ENCODE data around the gene DYDC2. TPM values are rescaled to one million over a fixed set of nuclear protein-coding genes. Genes with fewer than 3 reads are reported as not detected.

DYDC2 gene, protein sequence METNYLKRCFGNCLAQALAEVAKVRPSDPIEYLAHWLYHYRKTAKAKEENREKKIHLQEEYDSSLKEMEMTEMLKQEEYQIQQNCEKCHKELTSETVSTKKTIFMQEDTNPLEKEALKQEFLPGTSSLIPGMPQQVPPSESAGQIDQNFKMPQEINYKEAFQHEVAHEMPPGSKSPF
- total RNA-seq = not detected in 2 replicates

DNA sequence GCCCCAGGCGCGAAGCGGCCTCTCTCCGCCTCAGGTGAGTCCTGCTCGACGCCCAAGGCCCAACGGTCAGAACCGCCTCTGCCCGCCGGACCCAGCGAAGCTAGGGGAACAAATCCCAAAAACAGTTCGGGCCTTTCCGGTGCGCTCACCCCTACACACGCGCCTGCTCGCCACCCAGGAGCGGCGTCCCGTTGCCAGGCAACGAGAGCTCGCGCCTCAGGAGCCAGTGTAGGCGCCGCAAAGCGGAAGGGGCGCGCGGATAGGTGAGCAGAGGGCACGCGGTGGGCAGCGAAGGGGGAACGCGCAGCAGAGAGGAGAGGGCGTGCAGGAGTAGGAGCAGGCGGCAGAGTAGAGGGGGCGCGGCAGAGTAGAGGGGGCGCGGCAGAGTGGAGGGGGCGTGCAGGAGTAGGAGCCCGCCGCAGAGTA lies at the start of gene DYDC2, which contains the start of gene DYDC1:
TSS of gene DYDC2 (plus strand) at position 219 of the 426 bp plus-strand sequence. CDS start 5,663 bp downstream, outside the sequence.
TSS of gene DYDC1 (minus strand) at position 193 of the 426 bp plus-strand sequence. CDS start 4,154 bp downstream, outside the sequence.

DNA sequence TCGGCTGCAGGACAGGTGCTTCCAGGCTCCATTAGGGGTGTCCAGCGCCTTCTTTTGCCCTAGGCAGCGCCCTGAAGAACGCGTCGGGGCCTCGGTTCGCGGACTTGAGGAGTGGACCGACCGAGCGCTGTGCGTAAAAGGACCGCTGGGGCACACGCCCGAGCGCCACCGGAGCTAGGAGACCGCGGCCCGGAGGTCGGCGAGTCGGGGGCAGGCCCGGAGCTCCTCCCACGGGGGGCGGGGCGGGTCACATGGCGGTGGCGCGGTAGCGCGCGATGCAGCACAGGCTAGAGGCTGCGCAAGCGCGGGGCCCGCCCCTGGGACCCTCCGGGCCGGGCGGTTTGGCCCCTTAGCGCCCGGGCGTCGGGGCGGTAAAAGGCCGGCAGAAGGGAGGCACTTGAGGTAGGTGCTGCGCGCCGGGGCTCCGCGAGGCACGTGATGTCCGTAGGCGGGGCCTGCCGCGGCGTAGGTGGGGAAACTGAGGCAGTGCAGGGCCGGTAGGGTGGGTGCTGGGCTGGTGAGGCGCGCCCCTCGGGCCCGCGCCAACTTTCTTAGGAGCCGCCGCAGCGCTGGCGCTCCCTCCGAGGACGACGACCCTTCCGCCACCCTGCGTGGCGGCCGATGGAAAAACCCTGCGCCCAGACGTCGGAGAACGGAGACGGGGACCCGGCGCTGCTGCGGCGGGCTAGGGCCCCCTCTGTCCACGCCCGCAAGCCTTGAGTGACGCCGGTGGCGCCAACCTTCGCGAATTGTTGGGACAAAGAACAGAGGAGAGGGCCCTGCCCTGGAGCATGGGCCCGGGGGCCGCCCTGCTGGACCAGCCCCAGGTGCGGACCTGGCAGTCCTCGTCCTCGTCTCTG lies 51.9 kb downstream of the DYDC2 start, which contains the start of gene PRXL2A:
TSS of gene PRXL2A (plus strand) at position 310 of the 860 bp plus-strand sequence. CDS start 11,917 bp downstream, outside the sequence.

Other genes with a start within 250 kb of the DYDC2 start
- 4.7 and 4.9 TPM in 2 replicates for gene PLAC9, start 224.1 kb upstream of the DYDC2 start, total RNA-seq
- 61.2 and 86.4 TPM in 2 replicates for gene ANXA11, start 151.2 kb upstream of the DYDC2 start, total RNA-seq
- not detected in 2 replicates for gene MAT1A, start 67.1 kb upstream of the DYDC2 start, total RNA-seq
- not detected in 2 replicates for gene DYDC1, start within 50 bp of the DYDC2 start, total RNA-seq
- gene PRXL2A, start 51.8 kb downstream of the DYDC2 start, total RNA-seq = 175 and 196 TPM in 2 replicates
- 130 and 156 TPM in 2 replicates for gene TSPAN14, start 97.5 kb downstream of the DYDC2 start, total RNA-seq
- under 0.01 and 0.07 TPM in 2 replicates for gene SH2D4B, start 181.1 kb downstream of the DYDC2 start, total RNA-seq